Neural progenitor cell (in vitro differentiated cells): ENCODE results near the gene SUPT3H. TPM values are rescaled to one million over a fixed set of nuclear protein-coding genes. Genes with fewer than 3 reads are reported as not detected.
"Not testable (repeated sequence)": the region's sequence is repeated elsewhere in the genome, so short reads cannot be mapped to it uniquely, and the experiment has no call there.

Experiments
- DNase-seq: peaks from one replicate; pipeline ENCODE4 v3.0.0-alpha.2; 2016; ENCODE audit warnings: low spot score
- H2AFZ ChIP-seq: fragments of 200-600 bp; sonication (generic); replicated peaks from 2 replicates; pipeline ENCODE4 v1.6.1; 2016; ENCODE audit warnings: antibody characterized with exemption
- H3F3A ChIP-seq: fragments of 200-600 bp; sonication (generic); 2 replicates; pipeline ENCODE4 v1.6.1; 2016; ENCODE audit warnings: antibody characterized with exemption, low read depth
- H3K27ac ChIP-seq: fragments of 200-600 bp; sonication (generic); 2 replicates; pipeline ENCODE4 v1.5.1; 2016; ENCODE audit warnings: mild to moderate bottlenecking
- H3K27me3 ChIP-seq: fragments of 200-600 bp; sonication (generic); 2 replicates; pipeline ENCODE4 v1.6.1; 2016; ENCODE audit warnings: mild to moderate bottlenecking, moderate library complexity
- H3K36me3 ChIP-seq: fragments of 200-600 bp; sonication (generic); 2 replicates; pipeline ENCODE4 v1.5.1; 2016
- H3K4me1 ChIP-seq: fragments of 200-600 bp; sonication (generic); 2 replicates; pipeline ENCODE4 v1.6.1; 2016; ENCODE audit warnings: mixed run types
- H3K4me2 ChIP-seq: fragments of 200-600 bp; sonication (generic); 2 replicates; pipeline ENCODE4 v1.6.1; 2016
- H3K4me3 ChIP-seq: fragments of 200-600 bp; sonication (generic); 2 replicates; pipeline ENCODE4 v1.5.1; 2016
- H3K79me2 ChIP-seq: fragments of 200-600 bp; sonication (generic); 2 replicates; pipeline ENCODE4 v1.6.1; 2016; ENCODE audit warnings: low read depth
- H3K9ac ChIP-seq: fragments of 200-600 bp; sonication (generic); 2 replicates; pipeline ENCODE4 v1.6.1; 2016
- H3K9me3 ChIP-seq: fragments of 200-600 bp; sonication (generic); 2 replicates; pipeline ENCODE4 v1.5.1; 2016; ENCODE audit warnings: low read depth
- H4K20me1 ChIP-seq: fragments of 200-600 bp; sonication (generic); 2 replicates; pipeline ENCODE4 v1.6.1; 2016; ENCODE audit warnings: low read depth
- H3K27ac Mint-ChIP-seq: 3 replicates; pipeline ENCODE4 v1.8.0; 2021; ENCODE audit warnings: mixed read lengths
- H3K27me3 Mint-ChIP-seq: 2 replicates; pipeline ENCODE4 v1.8.0; 2022; ENCODE audit warnings: low read depth, mild to moderate bottlenecking, inconsistent platforms, moderate library complexity, mixed read lengths; ENCODE audit not compliant: insufficient read depth
- H3K36me3 Mint-ChIP-seq: 3 replicates; pipeline ENCODE4 v1.8.0; 2021; ENCODE audit warnings: mixed read lengths
- H3K4me1 Mint-ChIP-seq: 3 replicates; pipeline ENCODE4 v1.8.0; 2021; ENCODE audit warnings: mixed read lengths
- H3K4me3 Mint-ChIP-seq: 3 replicates; pipeline ENCODE4 v1.8.0; 2021; ENCODE audit warnings: mild to moderate bottlenecking, moderate library complexity, mixed read lengths
- H3K9me3 Mint-ChIP-seq: 3 replicates; pipeline ENCODE4 v1.8.0; 2020; ENCODE audit warnings: mixed read lengths
- CTCF ChIP-seq: fragments of 200-600 bp; sonication (generic); IDR thresholded peaks from 2 replicates; pipeline ENCODE4 v1.5.1; 2017; ENCODE audit warnings: antibody characterized with exemption, mild to moderate bottlenecking
- EZH2 ChIP-seq: fragments of 200-600 bp; sonication (generic); IDR thresholded peaks from 2 replicates; pipeline ENCODE4 v1.6.1; 2017; ENCODE audit warnings: antibody characterized with exemption, mild to moderate bottlenecking, moderate library complexity
- EZH2phosphoT487 ChIP-seq: fragments of 200-600 bp; sonication (generic); IDR thresholded peaks from 2 replicates; pipeline ENCODE4 v1.6.1; 2017; ENCODE audit warnings: antibody characterized with exemption
- total RNA-seq: library from RNA; depleted of rRNA; stranded (reverse); fragments of >200 nt; gene quantifications from 2 replicates; pipeline ENCODE4 v1.2.3, GENCODE V29; 2015; ENCODE audit warnings: low replicate concordance

Gene SUPT3H
- total RNA-seq, 1 donor from 2014 or later = 16.3 TPM

GRCh38 chr6:45072016-45072415 lies 305.7 kb downstream of the SUPT3H start:
- no peak for TF ChIP-seq EZH2
- no peak for TF ChIP-seq EZH2phosphoT487
- no peak for TF ChIP-seq CTCF
- no peaks in the 10 kb centered on the region for H4K20me1 ChIP-seq
- H3K4me1 Mint-ChIP-seq = peaks cover 4% of the 10 kb centered on the region
- H3K79me2 ChIP-seq = no peaks in the 10 kb centered on the region
- no peaks in the 10 kb centered on the region for H3F3A ChIP-seq
- no peak overlapping the region for H3K4me2 ChIP-seq
- H3K27me3 ChIP-seq = no peaks in the 10 kb centered on the region
- H3K4me3 Mint-ChIP-seq = no peak overlapping the region
- H2AFZ ChIP-seq = no peak overlapping the region
- no peak overlapping the region for H3K4me3 ChIP-seq
- H3K9me3 Mint-ChIP-seq = no peaks in the 10 kb centered on the region
- no peaks in the 10 kb centered on the region for H3K9me3 ChIP-seq
- no peak overlapping the region for H3K27ac Mint-ChIP-seq
- no peak overlapping the region for H3K9ac ChIP-seq
- DNase-seq = no peak
- peaks cover 7% of the 10 kb centered on the region for H3K4me1 ChIP-seq
- H3K27me3 Mint-ChIP-seq = no peaks in the 10 kb centered on the region
- no peaks in the 10 kb centered on the region for H3K36me3 Mint-ChIP-seq
- no peaks in the 10 kb centered on the region for H3K36me3 ChIP-seq
- H3K27ac ChIP-seq = no peak overlapping the region

GRCh38 chr6:45069091-45069490 lies 308.6 kb downstream of the SUPT3H start:
- H3K4me3 ChIP-seq = no peak overlapping the region
- Mint-ChIP-seq H3K4me1 (no peaks in the 10 kb centered on the region), H3K36me3 (no peaks in the 10 kb centered on the region)

GRCh38 chr6:45067446-45067845 lies 310.3 kb downstream of the SUPT3H start:
- not testable (repeated sequence) for H3K36me3 Mint-ChIP-seq, H3K27me3 ChIP-seq, H3K9ac ChIP-seq, DNase-seq, H2AFZ ChIP-seq, H3K9me3 ChIP-seq, H3K36me3 ChIP-seq, H3K27ac Mint-ChIP-seq, H3K4me1 Mint-ChIP-seq, H3K9me3 Mint-ChIP-seq, H4K20me1 ChIP-seq, H3K79me2 ChIP-seq, H3K4me3 ChIP-seq, H3K4me2 ChIP-seq, H3K4me1 ChIP-seq, H3K4me3 Mint-ChIP-seq, H3K27me3 Mint-ChIP-seq, H3K27ac ChIP-seq, H3F3A ChIP-seq

More at GRCh38 chr6:45069091-45069490, 308.6 kb downstream of the SUPT3H start:
- Histone ChIP-seq H3K9ac (no peak overlapping the region), H4K20me1 (no peaks in the 10 kb centered on the region), H3K27me3 (no peaks in the 10 kb centered on the region), H3K9me3 (no peaks in the 10 kb centered on the region), H2AFZ (no peak overlapping the region), H3K27ac (no peak overlapping the region), H3K79me2 (no peaks in the 10 kb centered on the region), H3F3A (no peaks in the 10 kb centered on the region), H3K4me1 (no peaks in the 10 kb centered on the region), H3K36me3 (no peaks in the 10 kb centered on the region), H3K4me2 (no peak overlapping the region)
- Mint-ChIP-seq H3K27me3 (no peaks in the 10 kb centered on the region), H3K27ac (no peak overlapping the region), H3K9me3 (no peaks in the 10 kb centered on the region), H3K4me3 (no peak overlapping the region)
- DNase-seq = no peak
- TF ChIP-seq EZH2phosphoT487 (no peak), CTCF (no peak), EZH2 (no peak)

- not testable (repeated sequence) for H3K27ac Mint-ChIP-seq, H3F3A ChIP-seq, H3K27me3 Mint-ChIP-seq, H3K27me3 ChIP-seq, H3K79me2 ChIP-seq, DNase-seq, H3K4me1 Mint-ChIP-seq, H4K20me1 ChIP-seq, H3K36me3 ChIP-seq, H2AFZ ChIP-seq, H3K9ac ChIP-seq, H3K4me3 Mint-ChIP-seq, H3K9me3 ChIP-seq, H3K4me1 ChIP-seq, H3K4me3 ChIP-seq, H3K36me3 Mint-ChIP-seq, H3K27ac ChIP-seq, H3K4me2 ChIP-seq
- peaks cover 16% of the 10 kb centered on the region for H3K9me3 Mint-ChIP-seq
Measured at GRCh38 chr6:45062659-45063058, 315.1 kb downstream of the SUPT3H start.
